NCI-H2171 treated with DMSO at 0.1 percent for 48 hours (cell line): ENCODE data around the gene MID1.

Source experiments
- DNase-seq: peaks from one replicate; lab custom pipeline; 2025; lab: John Stamatoyannopoulos, UW

Gene MID1

DNA sequence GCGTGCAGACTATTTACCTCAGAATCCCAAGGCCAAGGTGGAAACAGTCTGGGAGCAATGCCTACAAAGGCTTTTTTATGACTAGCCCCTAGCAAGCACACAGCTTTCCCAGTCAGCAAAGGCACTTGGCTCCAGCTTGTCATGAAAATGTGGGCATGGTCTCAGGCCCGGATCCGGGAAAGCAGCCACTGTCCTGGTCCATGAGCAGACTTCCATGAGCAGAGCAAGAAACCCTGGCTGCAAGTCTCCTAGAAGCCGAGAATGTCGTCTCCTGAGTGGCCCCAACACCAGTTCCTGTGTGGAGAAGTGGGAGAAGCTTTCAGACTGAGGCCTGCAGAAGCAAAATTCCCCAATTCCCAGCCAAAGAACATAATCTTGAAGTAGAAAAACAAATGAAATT, 190.5 kb downstream of the MID1 start:
- DNase-seq = no peak

DNA sequence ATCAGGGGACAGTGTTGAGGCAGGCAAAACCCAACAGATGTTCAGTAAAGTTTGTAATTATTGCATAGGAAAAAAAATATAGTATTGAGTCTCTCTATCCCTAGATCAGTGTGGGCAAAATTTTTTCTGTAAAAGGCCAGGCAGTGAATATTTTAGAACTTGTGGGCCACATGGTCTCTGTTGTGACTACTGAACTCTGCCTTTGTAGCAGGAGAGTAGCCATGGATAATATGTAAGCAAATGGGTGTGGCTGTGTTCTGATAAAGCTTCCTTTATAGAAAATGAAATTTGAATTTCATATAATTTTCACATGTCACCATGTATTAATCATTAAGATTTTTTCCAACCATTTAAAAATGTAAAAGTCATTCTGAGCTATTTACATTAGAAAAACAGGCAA, 193.1 kb downstream of the MID1 start:
- no peak for DNase-seq

DNA sequence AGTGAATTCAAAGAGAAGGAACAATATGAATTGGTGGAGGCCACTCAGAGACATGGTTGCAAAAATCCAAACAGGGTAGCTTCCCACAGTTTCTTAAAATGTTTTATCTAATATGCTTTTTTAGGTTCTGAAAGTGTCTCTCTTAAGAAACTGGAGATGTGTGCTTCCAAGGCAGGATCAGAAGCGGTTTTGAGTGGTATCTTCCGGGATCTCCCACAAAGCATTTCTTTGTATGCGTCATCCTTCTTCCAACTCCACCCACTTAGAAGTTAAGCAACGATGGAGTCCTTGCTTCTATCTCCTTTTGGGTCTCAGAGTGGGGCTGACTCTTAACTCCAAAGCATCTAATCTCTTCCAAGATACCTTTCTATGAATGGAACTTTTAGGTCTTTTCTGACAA, 196.7 kb downstream of the MID1 start:
- no peak for DNase-seq

DNA sequence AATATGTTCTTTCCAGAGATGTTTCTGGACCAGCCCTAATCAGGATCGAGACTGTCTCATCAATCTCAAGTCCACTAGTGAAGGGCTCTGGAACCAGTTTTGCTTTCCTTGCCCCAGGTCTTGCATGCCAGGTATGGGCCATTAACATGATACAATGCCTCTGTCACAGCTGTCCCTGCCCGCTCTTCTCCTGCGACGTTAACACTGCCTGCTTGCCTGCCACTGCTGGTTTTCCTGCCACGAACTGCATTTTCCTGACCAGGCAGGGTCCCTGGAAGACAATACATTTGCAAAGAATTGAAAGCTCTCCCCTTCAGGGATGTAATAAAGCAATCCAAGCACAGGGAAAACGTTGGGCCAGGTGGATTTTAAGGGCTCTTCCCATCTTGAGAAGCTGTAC, 200.3 kb downstream of the MID1 start:
- no peak for DNase-seq

DNA sequence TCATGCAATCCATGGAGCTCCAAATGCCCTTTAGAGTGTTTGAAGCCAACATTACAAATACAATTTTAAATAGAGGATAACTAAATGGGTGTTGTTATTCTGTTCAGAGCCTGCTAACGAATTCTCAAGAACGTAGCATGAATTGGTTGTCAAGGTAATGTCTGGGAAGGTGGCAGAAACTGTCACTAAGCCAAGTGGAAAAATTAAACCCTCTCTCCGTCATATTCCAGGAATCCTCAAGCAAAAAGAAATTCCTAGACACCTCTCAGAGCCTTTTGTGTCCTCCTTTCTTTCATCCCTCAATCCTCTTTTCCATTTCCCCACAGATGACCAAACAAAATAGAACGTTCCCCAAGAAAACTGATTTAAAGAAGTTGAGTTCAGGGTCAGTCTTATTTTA, 204.0 kb downstream of the MID1 start:
- no peak for DNase-seq

DNA sequence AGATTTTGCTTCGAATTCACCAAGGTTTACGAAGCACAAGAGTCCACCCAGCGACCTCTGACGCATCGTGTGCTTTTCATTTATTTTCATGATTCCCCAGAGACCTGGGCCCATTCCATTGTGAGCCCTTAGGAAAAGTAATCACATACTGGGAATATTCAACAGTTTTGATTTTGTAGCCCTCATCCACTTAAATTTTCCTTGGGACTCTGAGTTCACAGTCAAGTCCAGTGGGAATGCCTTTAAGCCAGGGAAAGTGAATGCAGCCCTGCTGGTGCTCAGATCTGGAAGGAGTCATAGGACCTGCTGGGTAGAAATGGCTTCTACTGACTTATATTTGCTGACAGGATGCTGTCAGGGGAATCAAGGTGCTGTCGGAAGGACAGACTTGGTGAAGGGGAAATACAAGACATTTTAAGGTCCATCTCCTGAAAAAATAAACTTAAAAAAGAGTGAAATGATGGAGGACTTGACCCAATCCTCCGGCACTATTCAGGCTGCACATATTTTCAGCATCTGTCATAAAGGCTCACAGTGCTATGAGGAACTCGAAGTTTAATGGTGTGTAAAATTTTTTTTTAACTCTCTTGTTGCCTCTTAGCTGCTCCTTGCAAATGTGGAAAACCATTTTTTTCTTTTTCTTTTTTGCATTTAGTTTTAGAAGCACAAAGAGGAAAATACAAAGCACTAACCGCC, 204.9 kb downstream of the MID1 start:
- DNase-seq = peak; percentile 45

DNA sequence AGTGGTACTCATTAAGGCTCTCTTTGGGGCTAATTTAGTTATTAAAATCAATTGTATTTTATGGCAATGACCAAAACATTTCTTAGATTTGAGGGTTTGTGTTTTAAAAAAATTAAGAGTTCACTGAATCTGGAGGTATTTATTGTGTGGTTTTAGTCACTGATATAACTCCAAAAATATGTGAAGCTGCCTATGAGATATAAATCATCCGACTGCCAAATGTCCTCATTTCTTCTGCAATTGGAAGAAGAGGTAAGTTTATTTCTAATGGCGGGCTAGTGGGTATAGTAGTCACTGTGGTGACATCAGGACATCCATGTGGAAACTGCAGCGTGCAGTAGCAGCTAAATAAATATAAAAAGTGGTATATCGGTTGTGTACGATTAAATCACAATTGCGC, 205.5 kb downstream of the MID1 start:
- DNase-seq = no peak

DNA sequence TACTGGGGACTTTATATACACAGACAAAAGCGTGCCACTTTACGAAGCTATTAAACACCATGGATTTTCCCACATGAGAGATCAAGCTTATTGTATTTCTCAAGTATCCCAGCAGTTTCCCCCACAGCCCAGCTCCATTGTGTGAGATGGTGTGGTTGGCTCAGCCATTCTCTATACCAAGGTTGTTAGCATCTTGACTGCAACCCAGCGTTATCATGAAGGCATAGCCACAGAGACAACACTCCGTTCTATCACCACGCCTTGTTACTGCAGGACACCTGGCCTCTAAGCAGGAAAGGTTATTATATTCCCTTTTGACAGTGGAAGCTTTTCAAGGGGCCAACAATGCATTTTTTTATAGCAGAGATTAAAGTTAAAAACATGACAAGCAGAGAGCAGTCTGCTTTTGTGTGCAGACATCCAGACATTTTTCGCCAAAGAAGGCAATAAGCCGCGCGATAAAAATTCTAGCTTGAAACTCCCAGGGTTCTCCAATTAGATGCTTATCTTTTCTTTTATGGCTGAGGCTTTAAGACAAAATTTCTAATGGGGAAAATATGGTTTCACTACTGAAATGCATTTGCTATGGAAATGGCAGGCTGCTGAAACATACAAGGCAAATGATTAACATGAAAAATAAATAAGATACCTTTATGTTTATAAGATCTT, 206.1 kb downstream of the MID1 start:
- DNase-seq = no peak

DNA sequence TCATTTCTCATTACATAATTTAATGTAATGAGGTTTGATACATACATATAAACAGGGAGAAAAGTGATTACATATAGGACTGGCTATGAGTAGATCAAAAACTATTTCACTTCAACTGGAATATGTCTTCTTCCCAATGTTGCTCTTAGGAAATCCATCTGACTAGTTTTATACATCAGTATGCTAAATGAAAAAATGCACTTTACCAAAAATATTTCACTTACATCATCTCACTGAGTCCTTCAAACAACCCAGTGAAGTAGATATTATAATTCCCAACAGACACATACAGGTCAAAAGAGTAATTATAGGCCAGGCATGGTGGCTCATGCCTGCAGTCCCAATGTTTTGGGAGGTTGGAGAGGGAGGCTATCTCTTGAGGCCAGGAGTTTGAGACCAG, 215.9 kb downstream of the MID1 start:
- no peak for DNase-seq

DNA sequence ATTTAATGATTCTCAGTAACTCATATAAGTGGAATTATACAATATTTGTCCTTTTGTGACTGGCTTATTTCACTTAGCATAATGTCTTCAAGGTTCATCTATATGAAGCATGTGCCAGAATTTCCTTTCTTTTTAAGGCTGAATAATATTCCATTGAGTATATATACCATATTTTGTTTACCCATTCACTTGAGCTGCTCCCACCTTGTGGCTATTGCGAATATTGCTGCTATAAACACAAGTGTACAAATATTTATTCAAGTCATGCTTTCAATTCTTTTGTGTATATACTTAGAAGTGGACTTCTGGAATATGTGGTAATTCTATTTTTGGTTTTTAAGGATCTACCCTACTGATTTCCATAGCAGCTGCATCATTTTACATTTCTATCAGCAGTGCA, 219.1 kb downstream of the MID1 start:
- no peak for DNase-seq

DNA sequence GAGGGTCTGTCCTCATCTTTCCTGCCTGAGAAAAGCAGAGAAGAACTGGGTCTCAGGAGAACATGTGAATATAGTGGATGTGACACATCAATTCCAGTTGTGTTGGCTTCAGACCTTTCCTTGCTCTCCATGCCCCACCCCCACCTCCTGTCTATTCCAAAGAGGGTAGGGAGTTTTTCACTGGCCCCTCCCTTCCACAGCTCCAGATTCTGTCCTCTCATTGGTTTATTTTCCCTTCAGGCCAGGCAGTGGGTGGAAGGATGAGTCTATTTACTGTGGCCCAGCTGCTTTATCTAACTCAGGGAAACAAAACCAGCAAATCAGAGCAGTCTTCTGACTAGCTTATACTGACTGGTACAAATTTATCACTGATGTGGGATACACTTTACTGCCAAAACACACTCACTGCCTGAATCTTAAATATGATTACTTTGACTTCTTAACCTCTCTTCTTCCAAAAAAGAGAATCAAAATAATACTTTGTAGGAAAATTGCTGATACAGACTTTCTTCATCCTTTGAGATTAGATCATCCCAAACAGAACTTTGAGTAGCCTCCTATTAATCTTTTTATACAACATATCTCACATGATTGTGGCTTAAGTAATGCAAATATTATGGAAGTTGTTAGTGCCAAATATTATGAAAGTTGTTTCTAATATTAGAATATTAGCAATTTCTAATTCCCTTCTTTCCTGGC, 221.2 kb downstream of the MID1 start:
- DNase-seq = no peak

DNA sequence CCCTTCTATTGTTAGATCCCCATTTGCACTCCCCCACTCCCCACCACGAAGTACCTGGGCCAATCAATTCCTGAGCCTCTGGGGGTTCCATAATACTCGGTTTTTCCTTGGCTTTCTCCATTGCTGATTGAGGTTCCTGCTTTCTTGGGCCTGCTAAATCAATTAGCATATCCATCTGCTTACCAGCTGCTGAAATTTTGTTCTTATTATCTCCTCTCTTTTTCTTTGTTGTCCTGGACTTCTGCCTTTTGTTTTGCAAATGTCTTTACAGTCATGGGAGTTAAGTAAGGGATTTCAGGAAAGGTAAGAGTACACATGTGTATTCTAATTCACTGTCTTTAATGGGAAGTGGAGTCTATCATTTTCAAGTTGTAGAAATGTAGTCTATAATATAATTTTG, 222.2 kb downstream of the MID1 start:
- no peak for DNase-seq

DNA sequence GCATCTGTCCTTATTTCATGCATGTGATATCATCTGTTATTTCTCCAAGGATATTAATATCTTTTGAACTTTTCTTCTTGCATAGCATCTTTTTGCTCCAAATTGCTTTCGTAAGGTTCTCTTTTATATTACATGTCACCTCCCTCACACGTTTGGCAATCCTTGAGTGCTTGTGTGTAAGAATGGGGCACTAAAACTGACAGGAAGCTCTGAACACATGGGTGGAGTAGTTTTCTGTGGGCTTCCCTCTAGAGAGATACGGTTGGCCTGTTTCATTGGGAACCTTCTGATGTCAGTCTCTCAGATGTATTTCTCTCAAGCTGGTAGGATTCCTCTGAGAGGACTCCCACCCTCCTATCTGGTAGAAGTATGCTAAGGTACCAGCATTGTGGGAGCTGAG, 223.0 kb downstream of the MID1 start:
- no peak for DNase-seq

DNA sequence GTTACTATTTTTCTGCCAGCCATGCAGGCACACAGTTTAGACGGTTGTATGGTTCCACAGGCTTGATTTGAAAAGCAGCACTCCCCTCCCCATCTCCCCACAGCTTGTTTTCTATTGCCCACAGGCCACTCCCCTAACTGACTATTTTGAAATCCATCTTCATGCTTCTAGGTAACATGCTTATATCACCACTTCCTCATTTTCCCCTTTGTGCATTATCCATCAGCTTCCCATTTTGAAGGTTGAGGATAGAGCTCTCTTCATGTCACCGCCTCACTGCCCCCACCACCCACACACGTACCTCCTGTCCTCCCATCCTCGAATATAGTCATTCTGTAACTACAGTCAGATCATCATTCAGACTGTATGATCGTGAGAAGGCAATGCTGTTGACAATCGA, 224.7 kb downstream of the MID1 start:
- no peak for DNase-seq
